HG02840 (cell line): Measurements from ENCODE around the gene GALNT9.

Experiments
- ATAC-seq: cut with Tn5 transposase; IDR thresholded peaks from one replicate; pipeline ENCODE4 v1.9.1; 2021; ENCODE audit warnings: mild to moderate bottlenecking, moderate library complexity, moderate number of reproducible peaks; ENCODE audit not compliant: unreplicated experiment, low FRiP score

Gene GALNT9

GRCh38 chr12:132190834-132191500 is 138.4 kb downstream of the GALNT9 start:
- ATAC-seq = no peak

GRCh38 chr12:132190012-132190755 is 139.2 kb downstream of the GALNT9 start:
- peak; percentile 19 for ATAC-seq

DNA sequence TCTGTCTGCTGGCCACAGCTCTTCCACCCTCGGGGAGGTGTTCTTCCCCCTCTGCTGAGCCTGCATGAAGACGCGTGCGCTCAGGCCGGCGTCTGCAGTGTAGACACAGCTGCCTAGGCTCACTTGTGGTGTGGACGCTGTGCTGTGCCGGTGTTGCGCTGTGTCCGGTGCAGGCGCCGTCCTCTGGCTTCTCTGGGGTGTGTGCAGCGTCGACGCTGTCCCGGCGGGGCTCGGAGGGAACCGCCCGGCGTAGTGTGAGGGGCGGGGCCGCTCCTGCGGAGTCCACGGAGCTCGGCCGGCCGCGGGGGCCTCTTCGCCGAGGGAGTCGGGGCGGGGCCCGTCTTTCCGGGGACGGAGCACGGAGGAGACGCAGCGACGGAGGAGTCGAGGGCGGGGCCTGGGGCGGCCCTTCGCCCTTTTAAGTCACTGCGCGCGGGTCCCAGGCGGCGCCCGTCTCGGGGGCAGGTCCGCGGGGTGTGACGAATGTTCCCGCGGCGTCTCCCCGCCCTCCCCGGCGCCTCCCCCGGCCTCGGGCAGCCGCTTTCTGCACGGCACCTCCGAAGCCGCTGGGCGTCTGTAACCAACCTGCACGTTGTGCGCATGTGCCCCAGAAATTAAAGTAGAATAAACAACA is 139.9 kb downstream of the GALNT9 start:
- ATAC-seq = peak; percentile 85

DNA sequence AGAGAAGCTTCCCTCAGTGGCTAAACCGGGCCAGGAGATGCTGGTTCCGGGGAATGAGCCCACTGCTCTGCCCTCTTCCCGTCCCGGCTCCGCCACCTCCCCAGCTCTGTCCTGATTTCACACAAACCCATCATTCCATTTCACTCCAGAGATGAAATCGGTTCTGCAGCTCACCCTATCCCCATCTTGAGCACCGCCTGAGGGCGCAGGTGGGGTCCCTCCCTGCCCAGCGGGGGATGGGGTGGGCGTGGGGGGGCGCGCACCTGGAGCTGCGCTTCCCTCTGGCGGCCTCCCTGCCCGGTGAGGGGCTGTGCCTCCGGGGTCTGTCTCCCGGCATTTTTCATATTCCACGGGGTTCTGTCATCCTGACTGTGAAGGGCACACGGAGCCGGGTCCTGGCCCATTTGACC is 140.5 kb downstream of the GALNT9 start:
- ATAC-seq = no peak

GRCh38 chr12:132188451-132188901 is 140.9 kb downstream of the GALNT9 start:
- ATAC-seq = no peak

DNA sequence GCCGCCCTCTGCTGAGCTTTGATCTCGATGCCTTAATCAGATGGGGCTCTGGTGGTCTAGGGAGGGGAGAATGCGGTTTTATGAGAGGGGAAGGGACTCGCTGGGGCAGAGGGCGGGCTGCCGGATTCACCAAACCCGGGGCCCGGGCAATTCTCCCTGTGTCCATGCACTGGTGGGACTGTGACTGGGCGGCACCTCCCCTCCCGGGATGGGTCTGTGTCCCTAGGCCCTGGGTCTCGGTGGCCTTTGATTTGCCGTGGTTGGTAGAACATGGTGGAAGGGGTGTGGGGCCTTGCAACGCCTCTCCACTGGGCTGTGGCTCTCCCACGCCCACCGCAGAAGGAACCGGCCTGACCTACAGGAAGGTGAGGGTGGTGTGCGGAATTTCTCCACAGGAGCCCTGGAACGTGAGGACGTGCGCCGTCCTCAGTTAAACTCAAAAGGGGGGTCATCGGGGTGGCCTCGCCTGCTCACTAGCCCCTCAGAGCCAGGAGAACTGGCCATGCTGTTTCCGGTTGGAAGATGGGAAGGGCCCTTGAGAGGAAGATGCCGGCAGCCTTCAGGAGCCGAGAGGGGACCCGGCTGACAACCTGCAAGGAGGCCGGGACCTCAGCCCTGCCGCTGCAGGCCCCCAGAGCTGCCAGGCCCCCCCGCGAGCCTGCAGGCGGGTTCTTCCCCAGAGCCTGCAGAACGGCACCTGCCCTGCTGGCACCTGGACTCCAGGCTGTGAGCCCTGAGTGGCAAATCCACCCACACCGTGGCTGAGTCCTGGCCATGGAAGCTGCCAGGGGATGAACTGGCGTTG is 141.5 kb downstream of the GALNT9 start:
- no peak for ATAC-seq

DNA sequence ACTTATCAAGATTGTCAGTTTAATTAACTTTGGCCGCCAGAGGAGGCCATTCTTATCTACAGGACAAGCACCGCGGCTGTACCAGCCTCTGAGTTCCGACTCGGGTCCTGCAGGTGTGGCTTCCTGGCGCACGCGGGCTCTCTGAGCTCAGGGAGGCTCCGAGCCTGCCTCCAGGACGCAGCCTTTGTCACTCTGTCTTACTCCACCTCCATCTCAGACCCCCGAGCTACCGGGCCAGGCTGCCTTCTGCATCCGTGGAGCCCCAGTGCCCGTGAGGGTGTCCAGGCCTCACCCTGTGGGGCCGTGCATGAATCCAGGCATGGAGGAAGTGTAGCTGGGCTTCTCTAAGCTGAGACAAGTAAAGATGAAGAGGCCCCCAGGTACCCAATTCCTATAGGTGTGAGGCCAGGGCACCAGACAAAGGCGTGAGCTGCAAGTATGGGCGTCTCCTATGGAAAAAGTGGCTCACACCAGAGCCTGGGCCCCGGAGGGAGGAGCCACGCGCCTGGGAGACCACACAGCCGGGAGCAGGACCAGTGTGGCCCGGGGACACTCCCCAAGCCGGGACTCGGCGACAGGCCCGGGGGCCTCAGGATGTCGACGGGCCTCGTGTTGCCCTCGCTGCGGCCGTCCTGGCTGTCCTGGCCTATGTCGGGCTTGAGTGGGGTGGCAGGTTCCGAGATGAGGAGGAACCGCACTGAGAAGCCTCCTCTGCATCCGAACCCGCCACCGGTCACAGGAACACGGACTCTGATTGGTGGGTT is 142.3 kb downstream of the GALNT9 start:
- no peak for ATAC-seq

GRCh38 chr12:132186208-132186856 is 143.1 kb downstream of the GALNT9 start:
- no peak for ATAC-seq

GRCh38 chr12:132185705-132186104 is 143.7 kb downstream of the GALNT9 start:
- no peak for ATAC-seq

- no peak for ATAC-seq
Measured at GRCh38 chr12:132182711-132183365, 146.6 kb downstream of the GALNT9 start.

GRCh38 chr12:132182206-132182710 is 147.1 kb downstream of the GALNT9 start:
- no peak for ATAC-seq

- ATAC-seq = no peak
Measured at GRCh38 chr12:132181570-132182200, 147.7 kb downstream of the GALNT9 start.

- no peak for ATAC-seq
Measured at GRCh38 chr12:132180648-132181546, 148.5 kb downstream of the GALNT9 start.

DNA sequence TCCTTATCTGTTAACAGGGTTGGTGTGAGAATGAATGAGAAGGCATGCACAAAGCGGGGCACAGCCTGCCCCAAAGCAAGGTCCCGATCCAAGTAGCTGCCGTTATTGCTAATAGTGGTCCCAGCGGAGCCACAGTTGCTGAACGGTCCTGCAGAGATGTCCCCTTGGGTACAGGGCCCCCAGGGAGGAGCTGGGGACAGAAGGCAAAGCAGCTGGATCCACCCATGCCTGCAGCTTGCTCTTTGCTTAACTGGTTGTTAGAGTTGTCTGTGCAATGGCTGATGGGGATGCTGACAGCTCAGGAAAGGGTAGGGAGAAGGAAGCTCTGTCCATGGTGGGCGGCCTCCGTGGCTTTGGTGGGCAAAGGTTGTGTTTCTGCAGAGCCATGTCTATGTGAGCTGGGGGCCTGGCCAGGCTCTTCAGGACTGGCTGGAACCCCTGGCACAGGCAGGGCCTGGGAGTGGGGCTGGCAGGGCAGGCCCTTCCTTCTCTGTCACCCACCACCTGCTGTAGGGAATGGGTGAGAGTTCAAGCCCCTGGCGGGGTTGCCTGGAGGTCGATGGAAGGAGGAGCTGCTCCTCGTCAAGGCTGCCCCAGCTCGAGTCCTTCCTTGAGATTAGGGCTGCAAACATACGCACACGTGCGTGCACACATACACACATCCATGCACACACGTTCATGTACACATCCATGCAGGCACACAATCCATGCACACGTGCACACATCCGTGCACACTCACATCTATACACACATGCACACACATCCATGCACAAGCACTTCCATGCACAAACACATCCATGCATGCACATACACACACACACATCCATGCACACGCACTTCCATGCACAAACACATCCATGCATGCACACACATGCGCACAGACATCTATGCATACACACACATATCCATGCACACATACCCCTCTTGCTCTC is 149.7 kb downstream of the GALNT9 start:
- no peak for ATAC-seq

- no peak for ATAC-seq
Measured at GRCh38 chr12:132178801-132179401, 150.5 kb downstream of the GALNT9 start.

- no peak for ATAC-seq
Measured at GRCh38 chr12:132178316-132178715, 151.1 kb downstream of the GALNT9 start.
